ENCODE measurements around the gene C11orf87. TPM values are rescaled to one million over a fixed set of nuclear protein-coding genes. Genes with fewer than 3 reads are reported as not detected.

C11orf87 gene
- total RNA-seq (2011; cell fraction: chromatin; rRNA removed; ENCODE audit: low replicate concordance): not detected in 2 replicates
- total RNA-seq (2011; cell fraction: nucleolus; rRNA removed): not detected in 2 replicates
- not detected in 2 replicates for total RNA-seq (2011; cell fraction: nucleoplasm; rRNA removed)
- total RNA-seq (2014; rRNA removed) (not detected in 2 replicates), total RNA-seq (2014; rRNA removed; fragmentation: Illumina TruSeq; extraction: Trizol) (not detected in 2 replicates), total RNA-seq (2015; rRNA removed; fragmentation: Illumina TruSeq; extraction: Trizol) (not detected in 2 replicates), total RNA-seq (2021) (not detected in 2 replicates), polyA plus RNA-seq (2011; rRNA removed) (not detected in 2 replicates), polyA plus RNA-seq (2014; fragmentation: Illumina TruSeq; extraction: Trizol) (not detected in 2 replicates), polyA plus RNA-seq (2014; fragmentation: Nextera tagmentation; extraction: Ambion mirVana) (not detected), polyA plus RNA-seq (2014; rRNA removed) (not detected in 2 replicates), polyA minus RNA-seq (2011; rRNA and poly(A)+ RNA removed) (not detected in 2 replicates), Bru-seq, nascent RNA (not detected), BruChase-seq, experiment 1, labeled RNA remaining after a 2-hour chase (not detected), BruChase-seq, experiment 2, labeled RNA remaining after a 6-hour chase (not detected)
- 0.01 TPM in 1 of 2 replicates, not detected in the other for polyA plus RNA-seq (2011; cell fraction: cytosol; rRNA removed)
- polyA plus RNA-seq (2011; cell fraction: nucleus; rRNA removed): not detected in 2 replicates
- polyA plus RNA-seq (2012): 0.01 TPM in 1 of 2 replicates, not detected in the other
- not detected in 2 replicates for polyA minus RNA-seq (2011; cell fraction: cytosol; rRNA and poly(A)+ RNA removed)
- polyA minus RNA-seq (2011; cell fraction: nucleus; rRNA and poly(A)+ RNA removed): not detected in 2 replicates
- long read RNA-seq, experiment 1: 0 reads
- long read RNA-seq, experiment 2: 0 reads
- long read RNA-seq, experiment 3: 0 reads

GRCh38 chr11:109421981-109422869 lies at the start of gene C11orf87:
Gene C11orf87, plus strand, starts transcription at chr11:109422190. Its CDS starts 1,444 bp downstream, at chr11:109423634.
- Histone ChIP-seq H3K9ac (ENCODE audit: insufficient read depth in 1 of 2, low read depth in 2 of 2, low read length in 2 of 2) (no peak within 1 kb of the TSS), H3K9me1 (ENCODE audit: control insufficient read depth, insufficient read depth, low read length) (no peaks in the 10 kb centered on the region), H3K27ac (ENCODE audit: extremely low read depth, low read depth, low read length) (no peak within 1 kb of the TSS), H3K9me3 (replicated peaks; ENCODE audit: control insufficient read depth, insufficient read depth, low read depth, low read length) (no peaks in the 10 kb centered on the region), H3K79me2 (ENCODE audit: control insufficient read depth, insufficient read depth, low read length) (no peaks in the 10 kb centered on the region), H3K4me2 (ENCODE audit: insufficient read depth, low read length) (no peak within 1 kb of the TSS), H3K4me1 (replicated peaks in 1 of 2; ENCODE audit: control insufficient read depth in 2 of 2, insufficient read depth in 2 of 2, low read length in 2 of 2) (peaks cover 0 to 11% of the 10 kb centered on the region in 2 experiments; a peak in 1 of 5 replicates), H2AFZ (ENCODE audit: low read depth, low read length) (no peak within 1 kb of the TSS), H3K27me3 (ENCODE audit: control insufficient read depth in 2 of 2, insufficient read depth in 2 of 2, low read length in 2 of 2) (no peaks in the 10 kb centered on the region; a peak in 1 of 5 replicates), H3K4me3 (no peak within 1 kb of the TSS), H3K36me3 (ENCODE audit: control insufficient read depth, insufficient read depth, low read length) (no peaks in the 10 kb centered on the region), H4K20me1 (replicated peaks; ENCODE audit: control insufficient read depth, insufficient read depth, low read length) (no peaks in the 10 kb centered on the region)
- DNase-seq (ENCODE audit: extremely low read depth in 1 of 4, low spot score in 3 of 4): no peak
- no peak for FAIRE-seq
- TF ChIP-seq TEAD1 (CRISPR knock-in tag; IDR thresholded peaks at IDR 0.05) (no peak), ELF2 (CRISPR knock-in tag; IDR thresholded peaks at IDR 0.05) (no peak), ZNF384 (IDR thresholded peaks at IDR 0.05; ENCODE audit: low read depth, low read length) (no peak), ZNF311 (CRISPR knock-in tag; IDR thresholded peaks at IDR 0.05) (no peak), ZKSCAN1 (IDR thresholded peaks at IDR 0.05; ENCODE audit: low read depth, low read length) (no peak), POLR2AphosphoS2 (IDR thresholded peaks at IDR 0.05; ENCODE audit: low read length) (no peak), TSC22D4 (tag; IDR thresholded peaks at IDR 0.05) (no peak), ELF4 (CRISPR knock-in tag; IDR thresholded peaks at IDR 0.05) (no peak), SMAD4 (CRISPR knock-in tag; conservative IDR thresholded peaks at IDR 0.05) (no peak), ETS1 (conservative IDR thresholded peaks at IDR 0.05; ENCODE audit: control insufficient read depth, low read depth, low read length) (no peak)
- POLR2A ChIA-PET: no interaction called here
- in situ Hi-C loops (cut with MboI): no loop called here
- no TSS peak for BruUV-seq (replicated peaks)
- CTCF ChIA-PET (ENCODE audit: low intra/inter-chr PET ratio): no interaction called here
- intact Hi-C loops (cut with micrococcal nuclease): no loop called here
- ATAC-seq: no peak
- 5% methylated on average over 24 of the region's 54 CpGs for WGBS (ENCODE audit: insufficient coverage, low coverage, missing lambda C conversion rate)

Data from K562 (cell line).